SK-N-SH (cell line): ENCODE results near the gene TRIP6. TPM values are rescaled to one million over a fixed set of nuclear protein-coding genes. Genes with fewer than 3 reads are reported as not detected.

Source experiments
- CTCF ChIA-PET: fragments of 300-600, 350-600 bp; formaldehyde crosslinking; extraction: SDS; loops from one replicate; lab custom pipeline; 2021; lab: Yijun Ruan, JAX
- POLR2A ChIA-PET: fragments of 350-600 bp; sonication (Branson Sonifier 250); formaldehyde crosslinking; extraction: SDS; loops from one replicate; lab custom pipeline; 2020; ENCODE audit warnings: antibody characterized with exemption, inconsistent platforms; lab: Yijun Ruan, JAX
- DNase-seq: peaks from one replicate; pipeline ENCODE4 v3.0.0; 2012
- H2AFZ ChIP-seq: fragments of 200-600 bp; sonication (generic); 2 replicates; pipeline ENCODE4 v1.8.1; 2016; ENCODE audit warnings: antibody characterized with exemption, mild to moderate bottlenecking, low read depth
- H3F3A ChIP-seq: fragments of 200-600 bp; sonication (generic); replicated peaks from 2 replicates; pipeline ENCODE3; 2016; ENCODE audit warnings: antibody characterized with exemption, mild to moderate bottlenecking; ENCODE audit not compliant: insufficient read depth
- H3K27ac ChIP-seq, 2 experiments: fragments of 200-500 bp in 1 of 2; fragments of 200-600 bp in 1 of 2; sonication (Bioruptor generic) in 1 of 2; sonication (generic), shearing (Covaris generic) in 1 of 2; 2 replicates each; pipeline versions ENCODE4 v1.5.1 to v1.6.1; 2014 to 2016; ENCODE audit warnings: low read depth in 2 of 2, inconsistent platforms in 1 of 2, low read length in 1 of 2, mild to moderate bottlenecking in 1 of 2, mixed read lengths in 1 of 2
- H3K27me3 ChIP-seq: fragments of 200-600 bp; sonication (generic), shearing (Covaris generic); 2 replicates; pipeline ENCODE4 v1.6.1; 2016; ENCODE audit warnings: mixed run types; ENCODE audit not compliant: insufficient read depth
- H3K36me3 ChIP-seq, 2 experiments: fragments of 200-500 bp in 1 of 2; fragments of 200-600 bp in 1 of 2; sonication (Bioruptor generic) in 1 of 2; sonication (generic) in 1 of 2; replicated peaks in 1 of 2; 2 replicates each; pipeline versions ENCODE3 to v1.5.1; 2014 to 2016; ENCODE audit warnings: low read length in 1 of 2, mild to moderate bottlenecking in 1 of 2; ENCODE audit not compliant: insufficient read depth in 2 of 2, control insufficient read depth in 1 of 2
- H3K4me1 ChIP-seq, 2 experiments: fragments of 200-500 bp in 1 of 2; fragments of 200-600 bp in 1 of 2; sonication (Bioruptor generic) in 1 of 2; sonication (generic), shearing (Covaris generic) in 1 of 2; 2 replicates each; pipeline versions ENCODE4 v1.5.1 to v1.6.1; 2014 to 2016; ENCODE audit warnings: low read depth in 1 of 2, low read length in 1 of 2, mixed run types in 1 of 2; ENCODE audit not compliant: insufficient read depth in 2 of 2, control insufficient read depth in 1 of 2
- H3K4me2 ChIP-seq: fragments of 200-600 bp; sonication (generic), shearing (Covaris generic); 2 replicates; pipeline ENCODE4 v1.6.1; 2017; ENCODE audit warnings: mixed run types
- H3K4me3 ChIP-seq, 2 experiments: fragments of 200-500 bp in 1 of 2; fragments of 200-600 bp in 1 of 2; sonication (Bioruptor generic) in 1 of 2; sonication (generic), shearing (Covaris generic) in 1 of 2; 2 replicates each; pipeline versions ENCODE4 v1.5.1 to v1.8.1; 2014 to 2016; ENCODE audit warnings: low read depth in 2 of 2, inconsistent platforms in 1 of 2, low read length in 1 of 2, mild to moderate bottlenecking in 1 of 2, mixed read lengths in 1 of 2, moderate library complexity in 1 of 2
- H3K79me2 ChIP-seq: fragments of 200-600 bp; sonication (generic); 2 replicates; pipeline ENCODE4 v1.8.1; 2017; ENCODE audit warnings: mild to moderate bottlenecking; ENCODE audit not compliant: insufficient read depth
- H3K9ac ChIP-seq: fragments of 200-600 bp; sonication (generic); 2 replicates; pipeline ENCODE4 v1.6.1; 2017; ENCODE audit warnings: mixed run types
- H3K9me2 ChIP-seq: fragments of 200-600 bp; sonication (generic); 2 replicates; pipeline ENCODE4 v1.6.1; 2017; ENCODE audit warnings: mixed run types
- H3K9me3 ChIP-seq: fragments of 200-600 bp; sonication (generic); 2 replicates; pipeline ENCODE4 v1.6.1; 2017; ENCODE audit warnings: mixed run types, mild to moderate bottlenecking, moderate library complexity
- H4K20me1 ChIP-seq: fragments of 200-600 bp; sonication (generic); 2 replicates; pipeline ENCODE4 v1.6.1; 2017; ENCODE audit warnings: mild to moderate bottlenecking, mixed run types; ENCODE audit not compliant: insufficient read depth
- ELF1 ChIP-seq: IDR thresholded peaks from 2 replicates; pipeline ENCODE4 v1.4.0; 2012
- FOXJ3 ChIP-seq: sonication (generic); formaldehyde crosslinking; IDR thresholded peaks from 2 replicates; pipeline ENCODE4 v1.5.1; 2020; ENCODE audit warnings: mild to moderate bottlenecking, missing genetic modification reagents
- GABPA ChIP-seq: IDR thresholded peaks from 2 replicates; pipeline ENCODE4 v1.4.0; 2012; ENCODE audit warnings: low read depth, mild to moderate bottlenecking
- GATA2 ChIP-seq: sonication (generic); formaldehyde crosslinking; IDR thresholded peaks from 2 replicates; pipeline ENCODE4 v1.5.0; 2020; ENCODE audit warnings: mild to moderate bottlenecking, missing genetic modification reagents
- IRF3 ChIP-seq: fragments of 150-350 bp; IDR thresholded peaks from 2 replicates; pipeline ENCODE4 v1.6.1; 2016; ENCODE audit warnings: mild to moderate bottlenecking, low read depth, low read length
- MAX ChIP-seq: IDR thresholded peaks from 2 replicates; pipeline ENCODE4 v1.4.0; 2012; ENCODE audit warnings: low read depth
- MXI1 ChIP-seq: IDR thresholded peaks from 2 replicates; pipeline ENCODE4 v1.6.1; 2012; ENCODE audit warnings: mild to moderate bottlenecking, low read depth, low read length, improper control_type of control experiment
- NFIC ChIP-seq: IDR thresholded peaks from 2 replicates; pipeline ENCODE4 v1.4.0; 2012; ENCODE audit warnings: borderline replicate concordance
- POLR2AphosphoS5 ChIP-seq: IDR thresholded peaks from 2 replicates; pipeline ENCODE4 v1.6.1; 2012; ENCODE audit warnings: low read depth, low read length
- SIN3A ChIP-seq: IDR thresholded peaks from 2 replicates; pipeline ENCODE4 v1.6.1; 2012; ENCODE audit warnings: low read depth, mild to moderate bottlenecking, low read length, moderate library complexity, borderline replicate concordance
- TCF12 ChIP-seq: IDR thresholded peaks from 2 replicates; pipeline ENCODE4 v1.4.0; 2012
- USF1 ChIP-seq: IDR thresholded peaks from 2 replicates; pipeline ENCODE4 v1.4.0; 2012; ENCODE audit warnings: low read depth, borderline replicate concordance
- YY1 ChIP-seq: IDR thresholded peaks from 2 replicates; pipeline ENCODE4 v1.4.0; 2012; ENCODE audit warnings: low read depth, mild to moderate bottlenecking
- ZBTB33 ChIP-seq: IDR thresholded peaks from 2 replicates; pipeline ENCODE4 v1.4.0; 2012; ENCODE audit warnings: low read depth, borderline replicate concordance
- WGBS: methylation state at CpG from one replicate; pipeline ENCODE4 v1.1.6; 2017; ENCODE audit warnings: low lambda C conversion rate; 5-methylcytosine and 5-hydroxymethylcytosine counted together
- polyA plus RNA-seq, 3 experiments: library from polyadenylated mRNA; depleted of rRNA; stranded (reverse); fragments of >200 nt; gene quantifications; 2 replicates each; pipeline ENCODE4 v1.2.3, GENCODE V29; 2012

TRIP6 gene
- polyA plus RNA-seq, 1 of the 3 experiments (the other 2 are of a cell fraction) = 6.5 TPM

- Histone ChIP-seq H3K9me2 (no peaks in the 10 kb centered on the region), H3K79me2 (no peaks in the 10 kb centered on the region), H3K4me1 (no peaks in the 10 kb centered on the region), H3K27ac (no peak overlapping the region; a peak in 1 of 4 replicates), H3K9me3 (no peaks in the 10 kb centered on the region), H2AFZ (peak overlapping the region; percentile 64; the same call in 1 of the 2 replicates), H3F3A (no peaks in the 10 kb centered on the region), H3K4me2 (no peak overlapping the region), H4K20me1 (no peaks in the 10 kb centered on the region), H3K27me3 (no peaks in the 10 kb centered on the region), H3K36me3 (no peaks in the 10 kb centered on the region), H3K4me3 (no peak overlapping the region), H3K9ac (peak overlapping the region; percentile 7; the same call in 1 of the 2 replicates)
- 62% methylated on average over 37 of the region's 37 CpGs for WGBS
- POLR2A ChIA-PET = no interaction called here
- CTCF ChIA-PET = interaction anchor here (1.0 to 2.7 kb wide), 3 partner anchors 9 to 38 kb away, joined by 3 to 22 read pairs (median 4); partner anchors contain the start of gene SLC12A9
- TF ChIP-seq SIN3A (peak; percentile 33; the same call in 1 of the 2 replicates), ZBTB33 (no peak; the same call in 1 of the 2 replicates), IRF3 (no peak), YY1 (peak; percentile 96), POLR2AphosphoS5 (no peak), MXI1 (0 out of 2 replicates have a peak, but pooled peaks have one; percentile 35), ELF1 (0 out of 2 replicates have a peak, but pooled peaks have one; percentile 29), TCF12 (no peak), USF1 (peak; percentile 95), FOXJ3 (CRISPR knock-in tag) (no peak), NFIC (no peak), MAX (peak; percentile 82), GATA2 (CRISPR knock-in tag) (no peak), GABPA (0 out of 2 replicates have a peak, but pooled peaks have one; percentile 26)
- DNase-seq = peak; percentile 81
Measured at GRCh38 chr7:100837099-100837836, 29.9 kb upstream of the TRIP6 start.
